OCI-LY3 (cell line): Measurements from ENCODE around the gene PDCD11.

Source experiments
- EZH2phosphoT487 ChIP-seq: fragments of 200-600 bp; shearing (Covaris generic); IDR thresholded peaks from 2 replicates; pipeline ENCODE4 v1.6.1; 2018; ENCODE audit warnings: antibody characterized with exemption, mixed run types, low read depth
- TF ChIP-seq, protein P1 (sequence below): fragments of 200-600, 300-600 bp; sonication (generic); IDR thresholded peaks from 2 replicates; pipeline ENCODE4 v1.5.1; 2014; ENCODE audit warnings: antibody characterized with exemption, low read length, low read depth

DNA sequence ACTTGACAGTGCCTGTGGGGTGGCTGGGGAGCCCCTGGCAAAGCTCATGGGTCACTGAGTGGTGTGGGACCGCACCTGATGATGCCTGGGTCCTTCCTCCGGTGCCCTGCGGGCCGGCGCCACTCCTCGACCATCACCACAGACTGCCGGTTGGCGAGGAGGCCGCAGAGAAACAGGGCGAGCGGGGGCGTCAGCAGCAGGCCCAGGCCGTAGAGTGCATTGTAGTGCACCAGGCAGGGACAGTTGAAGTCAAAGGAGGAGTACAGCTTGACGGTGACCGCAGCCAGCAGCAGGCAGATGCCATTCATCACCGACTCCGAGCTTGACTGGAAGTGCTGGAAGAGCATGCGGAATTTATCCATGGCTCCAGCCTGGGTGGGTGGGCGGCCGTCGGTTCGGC, 82.2 kb downstream of the PDCD11 start:
- TF ChIP-seq, protein P1, sequence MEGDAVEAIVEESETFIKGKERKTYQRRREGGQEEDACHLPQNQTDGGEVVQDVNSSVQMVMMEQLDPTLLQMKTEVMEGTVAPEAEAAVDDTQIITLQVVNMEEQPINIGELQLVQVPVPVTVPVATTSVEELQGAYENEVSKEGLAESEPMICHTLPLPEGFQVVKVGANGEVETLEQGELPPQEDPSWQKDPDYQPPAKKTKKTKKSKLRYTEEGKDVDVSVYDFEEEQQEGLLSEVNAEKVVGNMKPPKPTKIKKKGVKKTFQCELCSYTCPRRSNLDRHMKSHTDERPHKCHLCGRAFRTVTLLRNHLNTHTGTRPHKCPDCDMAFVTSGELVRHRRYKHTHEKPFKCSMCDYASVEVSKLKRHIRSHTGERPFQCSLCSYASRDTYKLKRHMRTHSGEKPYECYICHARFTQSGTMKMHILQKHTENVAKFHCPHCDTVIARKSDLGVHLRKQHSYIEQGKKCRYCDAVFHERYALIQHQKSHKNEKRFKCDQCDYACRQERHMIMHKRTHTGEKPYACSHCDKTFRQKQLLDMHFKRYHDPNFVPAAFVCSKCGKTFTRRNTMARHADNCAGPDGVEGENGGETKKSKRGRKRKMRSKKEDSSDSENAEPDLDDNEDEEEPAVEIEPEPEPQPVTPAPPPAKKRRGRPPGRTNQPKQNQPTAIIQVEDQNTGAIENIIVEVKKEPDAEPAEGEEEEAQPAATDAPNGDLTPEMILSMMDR = no peak
- no peak for TF ChIP-seq EZH2phosphoT487
